GM12878 (cell line): ENCODE measurements around the gene KHDC1L. TPM values are rescaled to one million over a fixed set of nuclear protein-coding genes. Genes with fewer than 3 reads are reported as not detected.
A peak's percentile ranks its signal among the peaks of the same experiment; 100 is the strongest.

Experiments
- ATAC-seq: fragments of 200-7000 bp; cut with Tn5 transposase; 3 replicates; pipeline ENCODE4 v1.9.1; 2020; ENCODE audit warnings: mild to moderate bottlenecking, moderate library complexity
- BruUV-seq: library from RNA; stranded (reverse); fragments of 400-500 nt; replicated peaks from 2 replicates; lab custom pipeline; 2021; lab: Mats Ljungman, UMichigan
- CTCF ChIA-PET: fragments of 300-600 bp; sonication (Branson Sonifier 250); formaldehyde crosslinking; extraction: SDS; loops from one replicate; lab custom pipeline; 2021; ENCODE audit warnings: inconsistent platforms; lab: Yijun Ruan, JAX
- POLR2A ChIA-PET: fragments of 350-600 bp; formaldehyde crosslinking; extraction: SDS; loops from one replicate; lab custom pipeline; 2021; ENCODE audit warnings: inconsistent platforms; lab: Charles Lee
- RAD21 ChIA-PET: fragments of 300-600 bp; sonication (Branson Sonifier 250); formaldehyde crosslinking; loops from one replicate; lab custom pipeline; 2023; ENCODE audit warnings: antibody characterized with exemption; ENCODE audit not compliant: unreplicated experiment; lab: Charles Lee
- SMC1A ChIA-PET: fragments of 300-600 bp; sonication (Branson Sonifier 250); formaldehyde crosslinking; loops from one replicate; lab custom pipeline; 2023; ENCODE audit not compliant: unreplicated experiment, uncharacterized antibody; lab: Charles Lee
- DNase-seq: peaks from one replicate; pipeline ENCODE4 v3.0.0-alpha.2; 2011; ENCODE audit warnings: low read depth, low spot score
- FAIRE-seq: peaks from 3 replicates; lab custom pipeline; 2011; peaks lifted over from hg19 to GRCh38; lab: Jason Lieb, UNC
- H2AFZ ChIP-seq: 2 replicates; pipeline ENCODE4 v1.6.0; 2011; ENCODE audit warnings: low read depth, low read length, control low read depth; ENCODE audit not compliant: control insufficient read depth
- H3K27ac ChIP-seq: 2 replicates; pipeline ENCODE4 v1.5.1; 2011; ENCODE audit warnings: control low read depth; ENCODE audit not compliant: control insufficient read depth, insufficient read depth
- H3K27me3 ChIP-seq, 2 experiments: replicated peaks in 1 of 2; 2 replicates each; pipeline versions ENCODE4 v1.6.0 to v1.6.1; 2011; ENCODE audit warnings: low read length in 1 of 2; ENCODE audit not compliant: control insufficient read depth in 2 of 2, insufficient read depth in 2 of 2
- H3K36me3 ChIP-seq, 2 experiments: 2 replicates each; pipeline ENCODE4 v1.5.1; 2011; ENCODE audit warnings: low read length in 1 of 2; ENCODE audit not compliant: control insufficient read depth in 2 of 2, insufficient read depth in 2 of 2
- H3K4me1 ChIP-seq: 2 replicates; pipeline ENCODE4 v1.6.1; 2011; ENCODE audit warnings: mild to moderate bottlenecking, low read length, moderate library complexity, mixed read lengths; ENCODE audit not compliant: control insufficient read depth, insufficient read depth
- H3K4me2 ChIP-seq: 2 replicates; pipeline ENCODE4 v1.6.0; 2011; ENCODE audit warnings: control low read depth; ENCODE audit not compliant: control insufficient read depth, insufficient read depth
- H3K4me3 ChIP-seq: fragments of 200-600 bp; sonication (generic); 2 replicates; pipeline ENCODE4 v1.5.1; 2016
- H3K79me2 ChIP-seq: 2 replicates; pipeline ENCODE4 v1.6.0; 2011; ENCODE audit warnings: low read length; ENCODE audit not compliant: control insufficient read depth, insufficient read depth
- H3K9ac ChIP-seq: 2 replicates; pipeline ENCODE4 v1.8.0; 2011; ENCODE audit warnings: low read length, control low read depth, mixed read lengths; ENCODE audit not compliant: control insufficient read depth, insufficient read depth
- H3K9me3 ChIP-seq: replicated peaks from 3 replicates; pipeline ENCODE4 v1.5.1; 2011; ENCODE audit warnings: mild to moderate bottlenecking, low read length; ENCODE audit not compliant: control insufficient read depth, insufficient read depth
- H4K20me1 ChIP-seq: 2 replicates; pipeline ENCODE4 v1.6.0; 2011; ENCODE audit not compliant: control insufficient read depth, insufficient read depth
- GATAD2B ChIP-seq: fragments of 450-650 bp; conservative IDR thresholded peaks from 2 replicates; pipeline ENCODE4 v1.6.1; 2017; ENCODE audit warnings: low read depth, mild to moderate bottlenecking, moderate library complexity
- HSF1 ChIP-seq: fragments of 150-350 bp; IDR thresholded peaks from 2 replicates; pipeline ENCODE4 v1.6.1; 2014; ENCODE audit warnings: mild to moderate bottlenecking, low read depth, low read length
- NBN ChIP-seq: fragments of 450-650 bp; IDR thresholded peaks from 2 replicates; pipeline ENCODE4 v1.6.1; 2016
- NFYA ChIP-seq: IDR thresholded peaks from 2 replicates; pipeline ENCODE4 v1.6.1; 2011; ENCODE audit warnings: low read depth, mild to moderate bottlenecking, low read length, improper control_type of control experiment, borderline replicate concordance
- PAX8 ChIP-seq: fragments of 450-650 bp; IDR thresholded peaks from 2 replicates; pipeline ENCODE4 v1.6.1; 2017; ENCODE audit warnings: mild to moderate bottlenecking, moderate library complexity
- POU2F2 ChIP-seq: IDR thresholded peaks from 3 replicates; pipeline ENCODE4 v1.6.1; 2011; ENCODE audit warnings: low read depth, mild to moderate bottlenecking, low read length, borderline replicate concordance
- RAD51 ChIP-seq: fragments of 450-650 bp; IDR thresholded peaks from 2 replicates; pipeline ENCODE4 v1.6.1; 2016; ENCODE audit warnings: moderate library complexity, mild to moderate bottlenecking, inconsistent platforms
- REST ChIP-seq: IDR thresholded peaks from 2 replicates; pipeline ENCODE4 v1.6.1; 2012; ENCODE audit warnings: mild to moderate bottlenecking, low read depth, low read length
- SMC3 ChIP-seq: IDR thresholded peaks from 2 replicates; pipeline ENCODE4 v1.6.1; 2011; ENCODE audit warnings: low read length, improper control_type of control experiment, borderline replicate concordance
- SP1 ChIP-seq: IDR thresholded peaks from one replicate; pipeline ENCODE4 v1.6.1; 2011; ENCODE audit warnings: low read depth, low read length
- STAT3 ChIP-seq: IDR thresholded peaks from 2 replicates; pipeline ENCODE4 v1.6.1; 2011; ENCODE audit warnings: low read depth, low read length, improper control_type of control experiment
- WGBS: methylation state at CpG from one replicate; pipeline ENCODE4 v1.1.6; 2016; ENCODE audit warnings: low lambda C conversion rate; ENCODE audit not compliant: insufficient replicate concordance, insufficient coverage; ENCODE audit errors: missing lambda C conversion rate; 5-methylcytosine and 5-hydroxymethylcytosine counted together
- in situ Hi-C: fragments of 300-500 bp; cut with MboI; formaldehyde crosslinking; loops from 9 replicates; pipeline ENCODE4 v1.14.3; 2018; ENCODE audit warnings: mixed read lengths
- intact Hi-C: fragments of 100-400 bp; cut with micrococcal nuclease; formaldehyde crosslinking; loops from one replicate; pipeline ENCODE4 v1.14.2; 2022; ENCODE audit not compliant: unreplicated experiment
- polyA plus RNA-seq, 11 experiments: library from polyadenylated mRNA; depleted of rRNA in 4 of 11; unstranded in 6 of 11; stranded (reverse) in 5 of 11; fragments of >200 nt; fragmentation: Nextera tagmentation in 4 of 11; fragmentation: Illumina TruSeq in 1 of 11; extraction: Ambion mirVana in 4 of 11; extraction: Trizol in 1 of 11; gene quantifications; 1 replicate in 1 of 11; 2 replicates in 10 of 11; pipeline versions ENCODE4 v1.2.1 to v1.2.3, GENCODE V29; 2011 to 2016; ENCODE audit warnings: inconsistent platforms in 2 of 11, missing spikeins in 2 of 11, low read depth in 1 of 11
- total RNA-seq, 4 experiments: library from RNA; depleted of rRNA in 3 of 4; stranded (reverse); fragments of >200 nt in 3 of 4; fragmentation: Illumina TruSeq in 1 of 4; extraction: Trizol in 1 of 4; gene quantifications; 2 replicates each; pipeline versions ENCODE4 v1.2.1 to v1.2.3, GENCODE V29; 2013 to 2021
- TF ChIP-seq, protein P1 (sequence below): fragments of 450-650 bp; IDR thresholded peaks from 2 replicates; pipeline ENCODE4 v1.6.1; 2018; ENCODE audit warnings: mild to moderate bottlenecking, low read depth, moderate library complexity; ENCODE audit not compliant: partially characterized antibody
- TF ChIP-seq, protein P2 (sequence below): fragments of 450-650 bp; IDR thresholded peaks from 2 replicates; pipeline ENCODE4 v1.6.1; 2017; ENCODE audit warnings: mild to moderate bottlenecking, moderate library complexity

The KHDC1L gene
- total and polyA plus RNA-seq, 10 of the 15 experiments (the other 5 are each of a cell fraction or from before 2014, with no cell fraction given): 0.12 to 0.37 (median 0.24) TPM; not detected in 4

DNA sequence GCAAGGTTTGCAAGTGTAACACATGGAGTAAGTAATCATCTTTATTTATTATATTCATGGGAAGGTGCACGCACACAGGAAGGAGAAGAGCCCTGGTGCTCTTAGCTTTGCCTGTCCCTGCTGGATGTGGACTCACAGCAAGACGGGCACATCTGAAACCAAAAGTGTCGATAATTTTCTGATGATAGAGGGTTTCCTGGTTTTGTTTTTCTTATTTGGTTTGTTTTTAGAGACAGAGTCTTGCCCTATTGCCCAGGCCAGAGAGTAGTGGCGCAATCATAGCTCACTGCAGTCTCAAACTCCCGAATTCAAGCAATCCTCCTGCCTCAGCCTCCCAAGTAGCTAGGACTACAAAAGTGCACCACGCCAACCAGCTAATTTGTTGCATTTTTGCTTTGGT, 7.8 kb upstream of the KHDC1L start:
- Histone ChIP-seq H3K4me3 (no peak overlapping the region), H3K9me3 (no peaks in the 10 kb centered on the region), H3K27ac (no peak overlapping the region), H2AFZ (no peak overlapping the region), H3K4me1 (no peaks in the 10 kb centered on the region), H3K4me2 (no peak overlapping the region), H3K9ac (no peak overlapping the region), H3K79me2 (no peaks in the 10 kb centered on the region), H4K20me1 (no peaks in the 10 kb centered on the region), H3K27me3 (no peaks in the 10 kb centered on the region), H3K36me3 (no peaks in the 10 kb centered on the region)
- WGBS: 52% methylated on average over 6 of the region's 6 CpGs
- intact Hi-C loops: no loop called here
- SMC1A ChIA-PET: interaction anchor here (0.6 to 1.4 kb wide), 2 partner anchors 14 to 35 kb away, joined by 3 read pairs; no protein-coding TSS in a partner anchor
- DNase-seq (no peak), ATAC-seq (peak; percentile 24), FAIRE-seq (no peak)
- RAD21 ChIA-PET: no interaction called here
- no TSS peak for BruUV-seq
- in situ Hi-C loops: no loop called here
- CTCF ChIA-PET: interaction anchor here (1.4 to 1.6 kb wide), 2 partner anchors 16 to 94 kb away, joined by 3 to 6 read pairs; no protein-coding TSS in a partner anchor
- POLR2A ChIA-PET: no interaction called here
- TF ChIP-seq NBN (no peak), RAD51 (no peak), PAX8 (no peak), HSF1 (no peak), SMC3 (no peak), REST (no peak), NFYA (no peak), STAT3 (no peak), GATAD2B (no peak), POU2F2 (no peak), SP1 (no peak)
- TF ChIP-seq, protein P1, sequence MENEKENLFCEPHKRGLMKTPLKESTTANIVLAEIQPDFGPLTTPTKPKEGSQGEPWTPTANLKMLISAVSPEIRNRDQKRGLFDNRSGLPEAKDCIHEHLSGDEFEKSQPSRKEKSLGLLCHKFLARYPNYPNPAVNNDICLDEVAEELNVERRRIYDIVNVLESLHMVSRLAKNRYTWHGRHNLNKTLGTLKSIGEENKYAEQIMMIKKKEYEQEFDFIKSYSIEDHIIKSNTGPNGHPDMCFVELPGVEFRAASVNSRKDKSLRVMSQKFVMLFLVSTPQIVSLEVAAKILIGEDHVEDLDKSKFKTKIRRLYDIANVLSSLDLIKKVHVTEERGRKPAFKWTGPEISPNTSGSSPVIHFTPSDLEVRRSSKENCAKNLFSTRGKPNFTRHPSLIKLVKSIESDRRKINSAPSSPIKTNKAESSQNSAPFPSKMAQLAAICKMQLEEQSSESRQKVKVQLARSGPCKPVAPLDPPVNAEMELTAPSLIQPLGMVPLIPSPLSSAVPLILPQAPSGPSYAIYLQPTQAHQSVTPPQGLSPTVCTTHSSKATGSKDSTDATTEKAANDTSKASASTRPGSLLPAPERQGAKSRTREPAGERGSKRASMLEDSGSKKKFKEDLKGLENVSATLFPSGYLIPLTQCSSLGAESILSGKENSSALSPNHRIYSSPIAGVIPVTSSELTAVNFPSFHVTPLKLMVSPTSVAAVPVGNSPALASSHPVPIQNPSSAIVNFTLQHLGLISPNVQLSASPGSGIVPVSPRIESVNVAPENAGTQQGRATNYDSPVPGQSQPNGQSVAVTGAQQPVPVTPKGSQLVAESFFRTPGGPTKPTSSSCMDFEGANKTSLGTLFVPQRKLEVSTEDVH: no peak
- TF ChIP-seq, protein P2, sequence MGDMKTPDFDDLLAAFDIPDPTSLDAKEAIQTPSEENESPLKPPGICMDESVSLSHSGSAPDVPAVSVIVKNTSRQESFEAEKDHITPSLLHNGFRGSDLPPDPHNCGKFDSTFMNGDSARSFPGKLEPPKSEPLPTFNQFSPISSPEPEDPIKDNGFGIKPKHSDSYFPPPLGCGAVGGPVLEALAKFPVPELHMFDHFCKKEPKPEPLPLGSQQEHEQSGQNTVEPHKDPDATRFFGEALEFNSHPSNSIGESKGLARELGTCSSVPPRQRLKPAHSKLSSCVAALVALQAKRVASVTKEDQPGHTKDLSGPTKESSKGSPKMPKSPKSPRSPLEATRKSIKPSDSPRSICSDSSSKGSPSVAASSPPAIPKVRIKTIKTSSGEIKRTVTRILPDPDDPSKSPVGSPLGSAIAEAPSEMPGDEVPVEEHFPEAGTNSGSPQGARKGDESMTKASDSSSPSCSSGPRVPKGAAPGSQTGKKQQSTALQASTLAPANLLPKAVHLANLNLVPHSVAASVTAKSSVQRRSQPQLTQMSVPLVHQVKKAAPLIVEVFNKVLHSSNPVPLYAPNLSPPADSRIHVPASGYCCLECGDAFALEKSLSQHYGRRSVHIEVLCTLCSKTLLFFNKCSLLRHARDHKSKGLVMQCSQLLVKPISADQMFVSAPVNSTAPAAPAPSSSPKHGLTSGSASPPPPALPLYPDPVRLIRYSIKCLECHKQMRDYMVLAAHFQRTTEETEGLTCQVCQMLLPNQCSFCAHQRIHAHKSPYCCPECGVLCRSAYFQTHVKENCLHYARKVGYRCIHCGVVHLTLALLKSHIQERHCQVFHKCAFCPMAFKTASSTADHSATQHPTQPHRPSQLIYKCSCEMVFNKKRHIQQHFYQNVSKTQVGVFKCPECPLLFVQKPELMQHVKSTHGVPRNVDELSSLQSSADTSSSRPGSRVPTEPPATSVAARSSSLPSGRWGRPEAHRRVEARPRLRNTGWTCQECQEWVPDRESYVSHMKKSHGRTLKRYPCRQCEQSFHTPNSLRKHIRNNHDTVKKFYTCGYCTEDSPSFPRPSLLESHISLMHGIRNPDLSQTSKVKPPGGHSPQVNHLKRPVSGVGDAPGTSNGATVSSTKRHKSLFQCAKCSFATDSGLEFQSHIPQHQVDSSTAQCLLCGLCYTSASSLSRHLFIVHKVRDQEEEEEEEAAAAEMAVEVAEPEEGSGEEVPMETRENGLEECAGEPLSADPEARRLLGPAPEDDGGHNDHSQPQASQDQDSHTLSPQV: no peak
